ENCODE data around the gene TM4SF4.

GRCh38 chr3:149462581-149463011 lies 11.9 kb upstream of the TM4SF4 start:
- TF ChIP-seq EZH2 (IDR thresholded peaks at IDR 0.05) (no peak), CTCF (IDR thresholded peaks at IDR 0.05) (no peak), EZH2phosphoT487 (IDR thresholded peaks at IDR 0.05) (no peak)
